WERI-Rb-1 (cell line): ENCODE results near the gene PERM1.

Source experiments
- DNase-seq: peaks from one replicate; pipeline ENCODE4 v3.0.0-alpha.2; 2020
- H3K27ac ChIP-seq: fragments of 250-450 bp; sonication (Bioruptor Pico); 2 replicates; pipeline ENCODE4 v1.5.1; 2020; ENCODE audit warnings: mild to moderate bottlenecking, moderate library complexity
- H3K27me3 ChIP-seq: fragments of 250-450 bp; sonication (Bioruptor Pico); 2 replicates; pipeline ENCODE4 v1.5.1; 2021; ENCODE audit warnings: mild to moderate bottlenecking, low read depth, moderate library complexity; ENCODE audit not compliant: insufficient read depth, severe bottlenecking
- H3K36me3 ChIP-seq: fragments of 250-450 bp; sonication (Bioruptor Pico); 2 replicates; pipeline ENCODE4 v1.5.1; 2020; ENCODE audit warnings: mild to moderate bottlenecking, moderate library complexity
- H3K4me3 ChIP-seq: 2 replicates; pipeline ENCODE4 v1.5.1; 2011; ENCODE audit warnings: low read depth, mild to moderate bottlenecking, control low read depth, low read length
- H3K9me3 ChIP-seq: fragments of 250-450 bp; sonication (Bioruptor Pico); 2 replicates; pipeline ENCODE4 v1.5.1; 2021; ENCODE audit warnings: mild to moderate bottlenecking, moderate library complexity; ENCODE audit not compliant: severe bottlenecking
- CTCF ChIP-seq: IDR thresholded peaks from 2 replicates; pipeline ENCODE4 v1.5.1; 2011; ENCODE audit warnings: low read depth, mild to moderate bottlenecking, control low read depth, inconsistent platforms, low read length

Gene PERM1

GRCh38 chr1:1024771-1025699 lies 43.1 kb upstream of the PERM1 start:
- no peaks in the 10 kb centered on the region for H3K9me3 ChIP-seq
- H3K27me3 ChIP-seq: no peaks in the 10 kb centered on the region
- TF ChIP-seq CTCF: no peak
- H3K27ac ChIP-seq: no peak overlapping the region
- peaks cover 38% of the 10 kb centered on the region for H3K36me3 ChIP-seq
- DNase-seq: no peak
- no peak overlapping the region for H3K4me3 ChIP-seq

- Histone ChIP-seq H3K36me3 (peaks cover 38% of the 10 kb centered on the region), H3K27me3 (no peaks in the 10 kb centered on the region), H3K27ac (no peak overlapping the region), H3K9me3 (no peaks in the 10 kb centered on the region), H3K4me3 (no peak overlapping the region)
- TF ChIP-seq CTCF: no peak
- no peak for DNase-seq
These were observed 42.4 kb upstream of the PERM1 start for GRCh38 chr1:1024149-1024770.

- H3K27ac ChIP-seq: no peak overlapping the region
- no peak for TF ChIP-seq CTCF
- peaks cover 38% of the 10 kb centered on the region for H3K36me3 ChIP-seq
- DNase-seq: no peak
- H3K4me3 ChIP-seq: no peak overlapping the region
- no peaks in the 10 kb centered on the region for H3K27me3 ChIP-seq
- H3K9me3 ChIP-seq: no peaks in the 10 kb centered on the region
These were observed 41.8 kb upstream of the PERM1 start for GRCh38 chr1:1023700-1024099.

- Histone ChIP-seq H3K9me3 (no peaks in the 10 kb centered on the region), H3K36me3 (peaks cover 33% of the 10 kb centered on the region), H3K4me3 (no peak overlapping the region), H3K27me3 (no peaks in the 10 kb centered on the region), H3K27ac (peak overlapping the region; percentile 65)
- peak; percentile 56 for DNase-seq
- TF ChIP-seq CTCF: no peak
These were observed 40.6 kb upstream of the PERM1 start for GRCh38 chr1:1022302-1023009.

GRCh38 chr1:1021920-1022259 lies 40.0 kb upstream of the PERM1 start:
- no peaks in the 10 kb centered on the region for H3K27me3 ChIP-seq
- no peaks in the 10 kb centered on the region for H3K9me3 ChIP-seq
- no peak overlapping the region for H3K4me3 ChIP-seq
- peaks cover 31% of the 10 kb centered on the region for H3K36me3 ChIP-seq
- H3K27ac ChIP-seq: peak overlapping the region; percentile 65
- no peak for TF ChIP-seq CTCF
- DNase-seq: no peak
